GM21786 (cell line): ENCODE data around the gene SCAF8.

ENCODE experiments used
- ATAC-seq: cut with Tn5 transposase; IDR thresholded peaks from one replicate; pipeline ENCODE4 v1.9.1; 2021; ENCODE audit not compliant: unreplicated experiment

Gene SCAF8

DNA sequence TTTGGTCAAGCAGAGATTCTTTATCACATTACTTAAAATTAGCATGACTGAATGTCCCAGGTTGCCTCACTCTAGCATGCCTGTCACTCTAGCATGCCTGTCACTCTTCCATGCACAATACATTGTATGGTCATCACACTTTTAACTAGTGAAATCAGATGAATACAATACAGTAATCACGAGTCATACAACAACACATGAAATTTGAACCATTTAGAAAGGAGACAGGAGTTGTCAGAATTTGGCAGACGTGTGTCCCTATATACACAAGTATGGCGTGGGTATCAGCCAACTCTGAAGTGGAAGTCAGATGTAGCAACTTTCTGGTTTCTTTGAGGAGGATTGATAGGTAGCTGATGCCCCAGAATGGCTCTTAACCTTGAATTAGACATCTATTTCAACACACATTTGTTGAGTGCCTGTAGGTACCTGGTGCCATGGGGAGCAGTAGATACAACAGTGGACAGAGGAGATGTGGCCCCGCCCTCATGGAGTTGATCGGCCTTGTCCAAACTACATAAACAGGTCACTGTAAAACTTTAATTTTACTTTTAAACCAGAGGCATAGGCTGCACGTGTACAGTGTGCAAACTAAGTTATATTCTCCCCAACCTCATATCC is 145.8 kb downstream of the SCAF8 start:
- no peak for ATAC-seq

DNA sequence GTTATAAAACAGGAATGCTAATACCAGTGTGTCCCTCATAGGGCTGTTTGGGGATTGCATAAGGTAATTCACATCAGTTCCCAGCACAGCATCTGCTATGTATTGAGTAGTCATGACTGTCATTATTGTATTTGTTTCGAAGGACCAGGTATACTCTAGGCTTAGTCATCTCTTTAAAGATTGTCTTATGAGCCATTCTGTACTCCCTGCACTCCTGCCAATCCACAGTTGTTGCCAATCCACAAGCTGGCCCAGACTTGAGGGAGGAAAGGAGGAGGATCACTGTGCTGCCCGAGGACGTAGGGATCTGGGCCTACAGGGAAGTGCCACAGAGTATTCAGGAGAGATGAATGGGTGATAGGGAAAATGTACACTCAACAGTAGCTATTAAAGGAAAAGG is 148.9 kb downstream of the SCAF8 start:
- ATAC-seq: no peak
